A673 (cell line): ENCODE measurements around the gene TMBIM1. TPM values are rescaled to one million over a fixed set of nuclear protein-coding genes. Genes with fewer than 3 reads are reported as not detected.

Experiments used
- BruUV-seq: library from RNA; stranded (reverse); fragments of 400-500 nt; replicated peaks from 2 replicates; lab custom pipeline; 2021; lab: Mats Ljungman, UMichigan
- CTCF ChIA-PET: fragments of 300-600 bp; sonication (Branson Sonifier 250); formaldehyde crosslinking; loops from one replicate; lab custom pipeline; 2022; ENCODE audit warnings: antibody characterized with exemption; lab: Charles Lee
- POLR2A ChIA-PET: fragments of 300-600 bp; sonication (Branson Sonifier 250); formaldehyde crosslinking; loops from one replicate; lab custom pipeline; 2022; ENCODE audit warnings: antibody characterized with exemption; ENCODE audit not compliant: low non-redundant PET; lab: Charles Lee
- DNase-seq: peaks from one replicate; pipeline ENCODE4 v3.0.0-alpha.2; 2015; ENCODE audit warnings: low spot score
- H3K27ac ChIP-seq: fragments of 200-600 bp; sonication (generic); 2 replicates; pipeline ENCODE4 v1.5.1; 2016; ENCODE audit warnings: mixed run types, low read depth, mild to moderate bottlenecking, mixed read lengths, antibody characterized with exemption, low read length; ENCODE audit not compliant: poor library complexity, severe bottlenecking
- H3K27me3 ChIP-seq: fragments of 200-600 bp; sonication (generic); replicated peaks from 2 replicates; pipeline ENCODE4 v1.6.1; 2017; ENCODE audit warnings: mixed run types, low read depth, mild to moderate bottlenecking, mixed read lengths, antibody characterized with exemption, low read length; ENCODE audit not compliant: insufficient read depth, poor library complexity
- H3K36me3 ChIP-seq: fragments of 200-600 bp; sonication (generic); 2 replicates; pipeline ENCODE4 v1.6.1; 2016; ENCODE audit warnings: mixed run types, mild to moderate bottlenecking, mixed read lengths, antibody characterized with exemption, low read length; ENCODE audit not compliant: insufficient read depth, poor library complexity, severe bottlenecking
- H3K4me1 ChIP-seq: fragments of 200-600 bp; sonication (generic); 2 replicates; pipeline ENCODE4 v1.6.1; 2017; ENCODE audit warnings: mixed run types, mild to moderate bottlenecking, mixed read lengths, antibody characterized with exemption, low read length; ENCODE audit not compliant: insufficient read depth, poor library complexity, severe bottlenecking
- H3K4me3 ChIP-seq: fragments of 200-600 bp; sonication (generic); 2 replicates; pipeline ENCODE4 v1.5.1; 2016; ENCODE audit warnings: low read depth, mixed run types, mild to moderate bottlenecking, mixed read lengths, low read length; ENCODE audit not compliant: poor library complexity, severe bottlenecking
- H3K9me3 ChIP-seq: fragments of 200-600 bp; sonication (generic); 2 replicates; pipeline ENCODE4 v1.6.1; 2016; ENCODE audit warnings: mixed run types, low read depth, mild to moderate bottlenecking, mixed read lengths, antibody characterized with exemption, low read length; ENCODE audit not compliant: poor library complexity, severe bottlenecking
- CTCF ChIP-seq: fragments of 300-800, 200-600 bp; sonication (generic); conservative IDR thresholded peaks from 2 replicates; pipeline ENCODE4 v1.5.1; 2017; ENCODE audit warnings: low read depth, mild to moderate bottlenecking, antibody characterized with exemption, low read length, moderate library complexity, mixed read lengths
- EZH2 ChIP-seq: fragments of 200-600 bp; sonication (generic); IDR thresholded peaks from 2 replicates; pipeline ENCODE4 v1.6.1; 2017; ENCODE audit warnings: borderline replicate concordance, low read depth, mild to moderate bottlenecking, mixed read lengths, antibody characterized with exemption, low read length; ENCODE audit not compliant: poor library complexity, severe bottlenecking
- intact Hi-C: fragments of 100-400 bp; cut with micrococcal nuclease; formaldehyde crosslinking; loops from one replicate; pipeline ENCODE4 v1.10.0; 2022; ENCODE audit not compliant: unreplicated experiment
- total RNA-seq: library from RNA; stranded (reverse); gene quantifications from 2 replicates; pipeline ENCODE4 v1.2.3, GENCODE V29; 2021

Gene TMBIM1
- total RNA-seq, 1 experiment from 2014 or later: 43.9 TPM

DNA sequence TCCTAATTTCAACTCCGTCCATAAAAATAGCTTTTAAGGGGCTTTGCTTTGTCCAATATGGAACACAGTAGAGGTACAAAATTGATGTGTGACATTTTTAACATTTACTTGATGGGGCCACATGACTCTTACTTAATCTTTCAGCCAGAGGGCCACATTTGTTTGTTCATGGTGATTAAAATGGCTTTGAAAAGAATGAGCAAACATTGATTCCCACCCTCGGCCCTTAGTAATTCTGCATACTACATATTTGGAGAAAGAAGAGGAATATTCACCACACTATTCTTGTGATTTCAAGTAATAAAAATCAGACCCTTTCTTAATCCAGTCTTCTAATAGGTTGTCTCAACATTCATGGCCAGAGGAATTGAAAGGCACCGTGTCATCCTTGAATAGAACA is 57.8 kb downstream of the TMBIM1 start:
- Histone ChIP-seq H3K36me3 (peaks cover 85% of the 10 kb centered on the region), H3K27me3 (no peaks in the 10 kb centered on the region), H3K9me3 (no peaks in the 10 kb centered on the region), H3K4me1 (peaks cover 13% of the 10 kb centered on the region), H3K27ac (no peak overlapping the region), H3K4me3 (no peak overlapping the region)
- POLR2A ChIA-PET: no interaction called here
- intact Hi-C loops: no loop called here
- TF ChIP-seq EZH2 (no peak), CTCF (no peak)
- no peak for DNase-seq
- CTCF ChIA-PET: no interaction called here
- BruUV-seq: no TSS peak

DNA sequence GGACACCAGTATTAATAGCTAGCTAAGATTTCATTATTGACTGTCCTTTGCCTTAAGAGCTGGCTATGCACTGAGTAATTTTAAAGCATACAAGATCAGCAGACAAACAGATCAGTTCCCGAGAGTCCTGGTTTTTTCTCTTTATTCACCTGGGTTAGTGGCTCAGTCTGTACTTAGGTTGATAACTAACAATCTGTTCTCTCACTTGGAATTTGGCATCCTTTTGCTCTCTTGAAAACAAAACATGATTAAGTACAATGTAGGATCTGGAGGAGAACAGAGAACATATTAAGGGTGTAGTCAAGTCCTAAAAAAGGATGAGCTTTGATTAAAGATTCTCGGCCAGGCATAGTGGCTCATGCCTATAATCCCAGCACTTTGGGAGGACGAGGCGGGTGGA is 58.8 kb downstream of the TMBIM1 start:
- ChIA-PET POLR2A (interaction anchor here (0.6 kb wide), 1 partner anchor 21 kb away, joined by 4 read pairs; no protein-coding TSS in a partner anchor), CTCF (interaction anchor here (0.6 kb wide), 1 partner anchor 13 kb away, joined by 3 read pairs; no protein-coding TSS in a partner anchor)
- H3K4me1 ChIP-seq: peaks cover 22% of the 10 kb centered on the region
- H3K27ac ChIP-seq: no peak overlapping the region
- TF ChIP-seq EZH2 (no peak), CTCF (no peak)
- no TSS peak for BruUV-seq
- no peak overlapping the region for H3K4me3 ChIP-seq
- DNase-seq: no peak
- intact Hi-C loops: no loop called here
- H3K9me3 ChIP-seq: no peaks in the 10 kb centered on the region
- no peaks in the 10 kb centered on the region for H3K27me3 ChIP-seq
- H3K36me3 ChIP-seq: peaks cover 81% of the 10 kb centered on the region

- POLR2A ChIA-PET: no interaction called here
- TF ChIP-seq EZH2: no peak
- peak; percentile 28 for TF ChIP-seq CTCF
- DNase-seq: peak; percentile 57
- H3K4me1 ChIP-seq: peaks cover 25% of the 10 kb centered on the region
- H3K9me3 ChIP-seq: no peaks in the 10 kb centered on the region
- BruUV-seq: no TSS peak
- intact Hi-C loops: no loop called here
- CTCF ChIA-PET: interaction anchor here (0.7 kb wide), 1 partner anchor 198 kb away, joined by 3 read pairs; no protein-coding TSS in a partner anchor
- no peak overlapping the region for H3K4me3 ChIP-seq
- no peaks in the 10 kb centered on the region for H3K27me3 ChIP-seq
- H3K36me3 ChIP-seq: peaks cover 76% of the 10 kb centered on the region
- H3K27ac ChIP-seq: peak overlapping the region; percentile 96
These were observed 61.4 kb downstream of the TMBIM1 start for GRCh38 chr2:218230882-218231281.
